ENCODE results near the gene ADGRV1.

ADGRV1 gene

GRCh38 chr5:91070761-91071550 is 512.4 kb downstream of the ADGRV1 start:
- DNase-seq (ENCODE audit: low spot score), result no peak

GRCh38 chr5:91072881-91073280 is 514.3 kb downstream of the ADGRV1 start:
- DNase-seq (ENCODE audit: low spot score), result no peak

GRCh38 chr5:91074615-91075014 is 516.0 kb downstream of the ADGRV1 start:
- no peak for DNase-seq (ENCODE audit: low spot score)

- no peak for DNase-seq (ENCODE audit: low spot score)
Observed at GRCh38 chr5:91076138-91076537, 517.5 kb downstream of the ADGRV1 start.

- no peak for DNase-seq (ENCODE audit: low spot score)
Observed at GRCh38 chr5:91077623-91078022, 519.0 kb downstream of the ADGRV1 start.

GRCh38 chr5:91079037-91079436 is 520.4 kb downstream of the ADGRV1 start:
- DNase-seq (ENCODE audit: low spot score), result no peak

- no peak for DNase-seq (ENCODE audit: low spot score)
Observed at GRCh38 chr5:91089758-91090157, 531.2 kb downstream of the ADGRV1 start.

GRCh38 chr5:91090995-91091394 is 532.4 kb downstream of the ADGRV1 start:
- DNase-seq (ENCODE audit: low spot score), result no peak

- no peak for DNase-seq (ENCODE audit: low spot score)
Observed at GRCh38 chr5:91091471-91092234, 533.1 kb downstream of the ADGRV1 start.

- no peak for DNase-seq (ENCODE audit: low spot score)
Observed at GRCh38 chr5:91092859-91093783, 534.5 kb downstream of the ADGRV1 start.

GRCh38 chr5:91095313-91095712 is 536.7 kb downstream of the ADGRV1 start:
- DNase-seq (ENCODE audit: low spot score), result no peak

GRCh38 chr5:91095786-91096385 is 537.3 kb downstream of the ADGRV1 start:
- DNase-seq (ENCODE audit: low spot score), result no peak

GRCh38 chr5:91098541-91098940 is 539.9 kb downstream of the ADGRV1 start:
- DNase-seq (ENCODE audit: low spot score), result no peak

GRCh38 chr5:91101600-91102379 is 543.2 kb downstream of the ADGRV1 start:
- DNase-seq (ENCODE audit: low spot score), result peak; percentile 16

- no peak for DNase-seq (ENCODE audit: low spot score)
Observed at GRCh38 chr5:91103353-91104061, 544.9 kb downstream of the ADGRV1 start.

GRCh38 chr5:91104062-91104448 is 545.5 kb downstream of the ADGRV1 start:
- DNase-seq (ENCODE audit: low spot score), result no peak

- DNase-seq (ENCODE audit: low spot score), result no peak
Observed at GRCh38 chr5:91106842-91107511, 548.4 kb downstream of the ADGRV1 start.

- no peak for DNase-seq (ENCODE audit: low spot score)
Observed at GRCh38 chr5:91109634-91110033, 551.0 kb downstream of the ADGRV1 start.

GRCh38 chr5:91110686-91111085 is 552.1 kb downstream of the ADGRV1 start:
- no peak for DNase-seq (ENCODE audit: low spot score)

Measured in hematopoietic multipotent progenitor cell treated with erythropoietin and hydrocortisone succinate and interleukin-3 and kit ligand, for 15 days (in vitro differentiated cells).